Caco-2 (cell line): ENCODE measurements around the gene CFAP43. TPM values are rescaled to one million over a fixed set of nuclear protein-coding genes. Genes with fewer than 3 reads are reported as not detected.

Experiments
- BruUV-seq: library from RNA; stranded (reverse); fragments of 400-500 nt; replicated peaks from 2 replicates; lab custom pipeline; 2021; lab: Mats Ljungman, UMichigan
- CTCF ChIA-PET: fragments of 300-600 bp; sonication (Branson Sonifier 250); formaldehyde crosslinking; loops from one replicate; lab custom pipeline; 2022; ENCODE audit warnings: antibody characterized with exemption; lab: Charles Lee
- POLR2A ChIA-PET: fragments of 300-600 bp; sonication (Branson Sonifier 250); formaldehyde crosslinking; loops from one replicate; lab custom pipeline; 2022; ENCODE audit warnings: antibody characterized with exemption; lab: Charles Lee
- DNase-seq, 2 experiments: peaks; one replicate each; pipeline versions ENCODE4 v3.0.0 to v3.0.0-alpha.2; 2020 to 2022
- H3K27me3 ChIP-seq: replicated peaks from 2 replicates; pipeline ENCODE4 v1.6.0; 2011; ENCODE audit warnings: low read length; ENCODE audit not compliant: control insufficient read depth, insufficient read depth
- H3K36me3 ChIP-seq: 2 replicates; pipeline ENCODE4 v1.5.1; 2011; ENCODE audit warnings: low read length; ENCODE audit not compliant: control insufficient read depth, insufficient read depth
- H3K4me1 ChIP-seq: fragments of 250-450 bp; sonication (Bioruptor Pico); 2 replicates; pipeline ENCODE4 v1.5.1; 2020; ENCODE audit warnings: mild to moderate bottlenecking
- H3K4me3 ChIP-seq: 2 replicates; pipeline ENCODE4 v1.5.1; 2011; ENCODE audit warnings: low read depth, mild to moderate bottlenecking, control low read depth, low read length
- H3K9me3 ChIP-seq: fragments of 250-450 bp; sonication (Bioruptor Pico); 2 replicates; pipeline ENCODE4 v1.5.1; 2020; ENCODE audit warnings: mild to moderate bottlenecking, moderate library complexity
- H3K27ac Mint-ChIP-seq: one replicate; pipeline ENCODE4 v1.8.0; 2022; ENCODE audit warnings: mixed read lengths; ENCODE audit not compliant: unreplicated experiment
- H3K27me3 Mint-ChIP-seq: one replicate; pipeline ENCODE4 v1.8.0; 2022; ENCODE audit warnings: mixed read lengths; ENCODE audit not compliant: insufficient read depth, unreplicated experiment
- H3K36me3 Mint-ChIP-seq: one replicate; pipeline ENCODE4 v1.8.0; 2022; ENCODE audit warnings: mild to moderate bottlenecking, mixed read lengths; ENCODE audit not compliant: insufficient read depth, unreplicated experiment
- H3K4me1 Mint-ChIP-seq: one replicate; pipeline ENCODE4 v1.8.0; 2022; ENCODE audit warnings: low read depth, mixed read lengths; ENCODE audit not compliant: unreplicated experiment
- H3K4me3 Mint-ChIP-seq: one replicate; pipeline ENCODE4 v1.8.0; 2022; ENCODE audit warnings: mild to moderate bottlenecking, moderate library complexity, mixed read lengths; ENCODE audit not compliant: unreplicated experiment
- H3K9me3 Mint-ChIP-seq: one replicate; pipeline ENCODE4 v1.8.0; 2022; ENCODE audit warnings: mixed read lengths; ENCODE audit not compliant: unreplicated experiment
- CTCF ChIP-seq, 2 experiments: fragments of 200-600 bp in 1 of 2; IDR thresholded peaks; 1 replicate in 1 of 2; 2 replicates in 1 of 2; pipeline versions ENCODE4 v1.5.1 to v1.8.0; 2011 to 2022; ENCODE audit warnings: antibody characterized with exemption in 1 of 2, control low read depth in 1 of 2, inconsistent platforms in 1 of 2, low read depth in 1 of 2, low read length in 1 of 2, mild to moderate bottlenecking in 1 of 2, moderate library complexity in 1 of 2; ENCODE audit not compliant: insufficient read depth in 1 of 2, severe bottlenecking in 1 of 2, unreplicated experiment in 1 of 2
- intact Hi-C: fragments of 100-400 bp; cut with micrococcal nuclease; formaldehyde crosslinking; loops from one replicate; pipeline ENCODE4 v1.10.0; 2022; ENCODE audit not compliant: unreplicated experiment
- total RNA-seq: library from RNA; stranded (reverse); gene quantifications from 2 replicates; pipeline ENCODE4 v1.2.3, GENCODE V29; 2022

Gene CFAP43
- total RNA-seq, 1 experiment from 2014 or later: 0.52 TPM

GRCh38 chr10:104253106-104253505 lies 20.9 kb upstream of the CFAP43 start:
- H3K4me1 Mint-ChIP-seq: peaks cover 40% of the 10 kb centered on the region
- H3K27me3 ChIP-seq: no peaks in the 10 kb centered on the region
- peak overlapping the region; percentile 81 for H3K4me3 Mint-ChIP-seq
- DNase-seq: peak; percentile 73 to 87
- ChIA-PET POLR2A (interaction anchor here (0.8 to 1.4 kb wide), 2 partner anchors 9 to 16 kb away, joined by 3 to 4 read pairs; partner anchors contain the start of gene GSTO2), CTCF (interaction anchor here (0.6 to 3.3 kb wide), 3 partner anchors 52 to 365 kb away, joined by 3 to 14 read pairs (median 5); partner anchors contain the start of gene SFR1)
- intact Hi-C loops: loop anchor here (1.0 kb wide), 3 partner anchors 10 to 131 kb away; partner anchors contain the start of genes CFAP43 and SFR1
- H3K27ac Mint-ChIP-seq: peak overlapping the region; percentile 73
- peaks cover 47% of the 10 kb centered on the region for H3K4me1 ChIP-seq
- no peaks in the 10 kb centered on the region for H3K27me3 Mint-ChIP-seq
- no peaks in the 10 kb centered on the region for H3K9me3 Mint-ChIP-seq
- BruUV-seq: no TSS peak
- no peaks in the 10 kb centered on the region for H3K36me3 ChIP-seq
- no peak for TF ChIP-seq CTCF (IDR thresholded peaks at IDR 0.05; ENCODE audit: insufficient read depth in 1 of 2, low read depth in 1 of 2, low read length in 1 of 2, severe bottlenecking in 1 of 2, unreplicated experiment in 1 of 2)
- 0 out of 2 replicates have a peak, but pooled peaks cover 4% of the 10 kb centered on the region for H3K9me3 ChIP-seq
- H3K36me3 Mint-ChIP-seq: peaks cover 16% of the 10 kb centered on the region
- no peak overlapping the region for H3K4me3 ChIP-seq

- Histone ChIP-seq H3K27me3 (no peaks in the 10 kb centered on the region), H3K9me3 (peaks cover 10% of the 10 kb centered on the region; the same call in 1 of the 2 replicates), H3K4me1 (peaks cover 47% of the 10 kb centered on the region), H3K4me3 (no peak overlapping the region), H3K36me3 (no peaks in the 10 kb centered on the region)
- Mint-ChIP-seq H3K4me3 (no peak overlapping the region), H3K27me3 (no peaks in the 10 kb centered on the region), H3K9me3 (no peaks in the 10 kb centered on the region), H3K36me3 (peaks cover 11% of the 10 kb centered on the region), H3K4me1 (peaks cover 40% of the 10 kb centered on the region), H3K27ac (peak overlapping the region; percentile 17)
- no peak for DNase-seq
- intact Hi-C loops: no loop called here
- TSS peak; percentile 82 for BruUV-seq
- ChIA-PET CTCF (no interaction called here), POLR2A (no interaction called here)
- no peak for TF ChIP-seq CTCF (IDR thresholded peaks at IDR 0.05; ENCODE audit: insufficient read depth in 1 of 2, low read depth in 1 of 2, low read length in 1 of 2, severe bottlenecking in 1 of 2, unreplicated experiment in 1 of 2)
These were observed 20.2 kb upstream of the CFAP43 start for GRCh38 chr10:104252368-104252767.

- peaks cover 11% of the 10 kb centered on the region for H3K36me3 Mint-ChIP-seq
- DNase-seq: no peak
- peaks cover 40% of the 10 kb centered on the region for H3K4me1 Mint-ChIP-seq
- no peaks in the 10 kb centered on the region for H3K36me3 ChIP-seq
- H3K4me3 ChIP-seq: no peak overlapping the region
- no peak overlapping the region for H3K27ac Mint-ChIP-seq
- TF ChIP-seq CTCF (IDR thresholded peaks at IDR 0.05; ENCODE audit: insufficient read depth in 1 of 2, low read depth in 1 of 2, low read length in 1 of 2, severe bottlenecking in 1 of 2, unreplicated experiment in 1 of 2): no peak
- peaks cover 19% of the 10 kb centered on the region for H3K9me3 ChIP-seq
- ChIA-PET POLR2A (no interaction called here), CTCF (no interaction called here)
- intact Hi-C loops: no loop called here
- no peak overlapping the region for H3K4me3 Mint-ChIP-seq
- H3K4me1 ChIP-seq: peaks cover 42% of the 10 kb centered on the region
- no peaks in the 10 kb centered on the region for H3K27me3 ChIP-seq
- no peaks in the 10 kb centered on the region for H3K27me3 Mint-ChIP-seq
- H3K9me3 Mint-ChIP-seq: no peaks in the 10 kb centered on the region
- no TSS peak for BruUV-seq
These were observed 19.3 kb upstream of the CFAP43 start for GRCh38 chr10:104251443-104251842.
